ENCODE data around the gene STAB2. TPM values are rescaled to one million over a fixed set of nuclear protein-coding genes. Genes with fewer than 3 reads are reported as not detected.

Gene STAB2
- total and polyA plus RNA-seq, 2 of the 8 experiments (the other 6 are each of a cell fraction or from before 2014, with no cell fraction given), result not detected

GRCh38 chr12:103810111-103810510, 223.0 kb downstream of the STAB2 start:
- no peak overlapping the region for H2BK5ac ChIP-seq (ENCODE audit: low read depth, low read length)
- peaks cover 0 to 8% (median 4%) of the 10 kb centered on the region in 4 experiments; a peak in 4 of 8 replicates for H3K36me3 ChIP-seq (ENCODE audit: control insufficient read depth in 2 of 4, insufficient read depth in 4 of 4, low read length in 3 of 4)
- ChIA-PET CTCF (ENCODE audit: partially characterized antibody) (interaction anchor here (1.7 kb wide), 1 partner anchor 24 kb away, joined by 6 read pairs; no protein-coding TSS in a partner anchor), POLR2A (ENCODE audit: partially characterized antibody) (no interaction called here)
- H2BK120ac ChIP-seq (replicated peaks; ENCODE audit: low read depth, low read length), result no peak overlapping the region
- FAIRE-seq (no peak), DNase-seq (ENCODE audit: low read depth in 1 of 2, low spot score in 2 of 2) (no peak)
- H3K79me2 ChIP-seq (ENCODE audit: control insufficient read depth in 1 of 2, insufficient read depth in 2 of 2, low read length in 2 of 2), result no peaks in the 10 kb centered on the region
- H4K5ac ChIP-seq (ENCODE audit: insufficient read length, low read depth, low read length), result no peak overlapping the region
- no peaks in the 10 kb centered on the region for H3K4me1 ChIP-seq (replicated peaks in 1 of 4; ENCODE audit: control insufficient read depth in 3 of 4, insufficient read depth in 4 of 4, low read length in 3 of 4)
- H3K23me2 ChIP-seq (ENCODE audit: low read depth, low read length), result no peaks in the 10 kb centered on the region
- TF ChIP-seq CTCF (IDR thresholded peaks at IDR 0.05; ENCODE audit: control extremely low read depth in 1 of 3, insufficient read depth in 1 of 3, low read depth in 1 of 3, low read length in 3 of 3), result no peak
- no peak for TF ChIP-seq SUZ12 (IDR thresholded peaks at IDR 0.05; ENCODE audit: low read length)
- no peak for TF ChIP-seq POLR2A (IDR thresholded peaks at IDR 0.05; ENCODE audit: control extremely low read depth in 1 of 2, low read depth in 2 of 2, low read length in 2 of 2)
- no peak for TF ChIP-seq RXRA (IDR thresholded peaks at IDR 0.05; ENCODE audit: insufficient read depth, low read depth, low read length)
- TF ChIP-seq BCL11A (IDR thresholded peaks at IDR 0.05; ENCODE audit: low read depth in 2 of 2, low read length in 2 of 2), result no peak
- TF ChIP-seq EZH2 (IDR thresholded peaks at IDR 0.05; ENCODE audit: low read depth, low read length, severe bottlenecking), result no peak
- no peak for TF ChIP-seq POU5F1 (IDR thresholded peaks at IDR 0.05; ENCODE audit: low read depth, low read length)
- TF ChIP-seq KDM5A (IDR thresholded peaks at IDR 0.05; ENCODE audit: low read length), result no peak
- no peak for TF ChIP-seq SIX5 (IDR thresholded peaks at IDR 0.05; ENCODE audit: low read depth, low read length)
- H3K14ac ChIP-seq (ENCODE audit: insufficient read length), result no peak overlapping the region
- no peak overlapping the region for H2BK12ac ChIP-seq (ENCODE audit: low read depth, low read length)
- 73% methylated on average over 5 of the region's 5 CpGs; no CpG with 5 or more reads in 1 of the 2 experiments for WGBS, 2 experiments (ENCODE audit: extremely low coverage in 1 of 2, insufficient coverage in 1 of 2, insufficient read length in 1 of 2, insufficient replicate concordance in 2 of 2, low coverage in 1 of 2, low lambda C conversion rate in 2 of 2, missing lambda C conversion rate in 1 of 2)
- H3K27ac ChIP-seq (ENCODE audit: low read depth, low read length), result no peak overlapping the region
- H3K4me3 ChIP-seq (ENCODE audit: extremely low read depth in 1 of 4, insufficient read depth in 2 of 4, low read depth in 3 of 4, low read length in 4 of 4), result no peak overlapping the region
- H4K8ac ChIP-seq (ENCODE audit: extremely low read depth, insufficient read depth, low read length), result no peak overlapping the region
- H3K56ac ChIP-seq (replicated peaks; ENCODE audit: insufficient read length, low read depth, low read length), result no peak overlapping the region
- H4K91ac ChIP-seq (replicated peaks; ENCODE audit: insufficient read length, low read length), result no peak overlapping the region
- no peak overlapping the region for H3K18ac ChIP-seq (ENCODE audit: extremely low read depth, low read length)
- H2AK5ac ChIP-seq (ENCODE audit: low read depth, low read length), result no peak overlapping the region
- no peak overlapping the region for H3K23ac ChIP-seq (ENCODE audit: insufficient read length)
- H3K9me3 ChIP-seq (ENCODE audit: insufficient read depth in 2 of 2, low read depth in 1 of 2, low read length in 1 of 2), result no peaks in the 10 kb centered on the region
- H3K4me2 ChIP-seq (ENCODE audit: insufficient read depth in 1 of 2, low read depth in 2 of 2, low read length in 2 of 2), result no peak overlapping the region
- no peak overlapping the region for H2BK20ac ChIP-seq (ENCODE audit: low read length)
- H4K20me1 ChIP-seq (replicated peaks in 1 of 2; ENCODE audit: control insufficient read depth in 1 of 2, insufficient read depth in 2 of 2, low read length in 2 of 2), result no peaks in the 10 kb centered on the region
- H2BK15ac ChIP-seq (ENCODE audit: low read length), result no peak overlapping the region
- H3K27me3 ChIP-seq (replicated peaks in 1 of 4; ENCODE audit: control insufficient read depth in 3 of 4, extremely low read depth in 1 of 4, insufficient read depth in 3 of 4, low read length in 3 of 4), result no peaks in the 10 kb centered on the region
- no peak overlapping the region for H3K4ac ChIP-seq (replicated peaks; ENCODE audit: insufficient read length, low read depth, low read length)
- no peak overlapping the region for H3K9ac ChIP-seq (replicated peaks in 1 of 4; ENCODE audit: extremely low read depth in 1 of 4, low read depth in 3 of 4, low read length in 3 of 4)
- no peaks in the 10 kb centered on the region for H3K79me1 ChIP-seq (ENCODE audit: low read depth, low read length)
- H2AFZ ChIP-seq (ENCODE audit: low read length), result no peak overlapping the region
